Renal cortex interstitium (tissue), 11 donors: Measurements from ENCODE around the gene GPR176. TPM values are rescaled to one million over a fixed set of nuclear protein-coding genes. Genes with fewer than 3 reads are reported as not detected.

Experiments used
- DNase-seq, 11 donors: peaks; one replicate each; pipeline ENCODE4 v3.0.0-alpha.2; 2013; ENCODE audit warnings: low read depth in 9 of 11, low spot score in 4 of 11; ENCODE audit errors: extremely low read depth in 1 of 11
- polyA plus RNA-seq, 3 donors: library from polyadenylated mRNA; unstranded; fragments of 120-200 nt; gene quantifications; one replicate each; pipeline ENCODE4 v1.2.1, GENCODE V29; 2013; ENCODE audit not compliant: insufficient read length in 3 of 3

The GPR176 gene
- polyA plus RNA-seq, 3 donors, result 15.0 to 17.1 (median 15.2) TPM

DNA sequence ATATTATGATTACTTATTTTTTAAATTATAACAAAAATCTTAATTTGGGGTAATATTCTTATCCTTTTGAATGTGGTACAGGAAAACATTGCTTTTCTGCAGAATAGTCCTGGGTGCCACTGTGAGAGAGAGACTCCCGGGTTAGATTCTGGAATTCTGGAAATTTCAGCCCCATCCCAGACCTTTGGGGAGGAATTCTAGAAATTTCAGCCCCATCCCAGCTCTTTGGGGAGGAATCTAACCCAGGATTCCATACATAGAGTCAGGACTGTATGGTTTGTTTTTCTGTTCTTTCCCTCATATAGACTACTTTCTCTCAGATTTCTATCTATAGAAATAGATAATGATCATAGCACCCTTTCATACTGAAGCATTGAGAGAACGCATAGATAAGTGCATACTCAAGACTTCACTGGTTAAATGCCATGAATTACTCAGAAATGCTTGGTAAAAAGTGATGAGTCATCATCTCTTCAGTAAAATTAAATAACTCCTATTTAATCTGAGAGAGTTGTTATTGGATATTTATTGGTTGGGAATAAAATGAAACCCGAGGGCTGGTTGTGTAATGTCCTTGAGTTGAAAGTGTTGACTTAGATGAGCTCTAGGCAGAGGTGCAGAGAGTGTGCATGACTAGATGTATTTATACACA lies 22.2 kb upstream of the GPR176 start:
- no peak for DNase-seq

DNA sequence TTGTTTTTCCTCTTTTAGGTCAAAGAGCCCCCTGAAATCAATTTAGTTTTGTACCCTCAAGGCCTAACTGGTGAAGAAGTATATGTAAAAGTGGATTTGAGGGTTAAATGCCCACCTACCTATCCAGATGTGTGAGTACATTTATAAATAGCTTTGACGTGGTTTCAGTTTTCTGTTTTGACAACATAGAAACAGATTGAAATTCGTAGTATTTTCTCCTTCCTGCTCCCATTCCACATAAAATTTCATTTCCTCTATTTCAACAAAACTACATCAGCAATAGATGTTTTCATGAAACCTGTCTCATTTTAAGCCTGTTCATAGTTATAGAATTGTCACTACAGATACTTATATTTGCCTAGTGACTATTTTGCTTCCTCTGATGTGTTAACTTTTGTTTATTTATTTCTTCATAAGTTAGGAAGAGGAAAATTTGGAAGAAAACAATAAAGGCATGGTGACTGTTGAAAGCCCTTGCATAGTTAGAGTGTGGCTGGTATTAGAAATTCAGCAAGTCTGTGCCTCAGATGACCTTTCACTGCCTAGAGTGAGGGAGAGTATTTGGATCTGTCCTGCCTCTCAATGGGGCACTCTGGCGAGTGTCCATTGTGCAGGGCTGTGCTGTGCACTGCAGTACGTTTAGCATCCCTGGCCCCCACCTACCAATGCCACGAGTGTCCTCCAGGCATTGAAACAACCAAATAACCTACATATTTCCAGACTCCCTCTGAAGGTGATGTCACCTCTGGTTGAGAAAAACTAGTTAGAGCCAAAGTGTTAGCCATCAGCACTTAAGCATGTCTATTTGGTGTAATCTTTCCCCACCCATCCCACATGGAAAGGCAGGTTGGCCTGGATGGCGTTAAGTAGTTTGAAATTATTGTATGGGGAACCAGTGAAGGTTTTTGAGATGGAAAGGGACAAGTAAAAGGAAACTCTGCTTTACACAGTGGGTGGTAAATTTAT lies 19.7 kb upstream of the GPR176 start:
- DNase-seq, result no peak

DNA sequence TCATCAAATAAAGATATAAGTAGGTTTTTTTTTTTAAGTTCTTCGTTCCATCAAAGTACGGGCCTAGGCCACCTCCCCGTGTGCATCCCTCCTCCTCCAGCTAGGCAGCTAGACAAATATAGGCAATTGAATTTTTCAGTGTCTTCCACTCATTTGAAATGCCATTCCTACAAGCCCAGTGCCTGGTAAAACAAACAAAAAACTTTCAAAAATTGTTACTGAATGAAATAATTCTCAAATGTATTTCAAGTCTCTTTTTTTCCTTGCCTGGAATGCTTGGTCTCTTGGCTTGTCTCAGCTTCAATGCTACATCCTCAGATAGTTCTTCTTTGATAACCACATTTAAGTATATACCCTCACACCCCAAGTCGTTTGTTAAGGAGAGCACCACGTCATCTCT lies 17.6 kb upstream of the GPR176 start:
- no peak for DNase-seq

DNA sequence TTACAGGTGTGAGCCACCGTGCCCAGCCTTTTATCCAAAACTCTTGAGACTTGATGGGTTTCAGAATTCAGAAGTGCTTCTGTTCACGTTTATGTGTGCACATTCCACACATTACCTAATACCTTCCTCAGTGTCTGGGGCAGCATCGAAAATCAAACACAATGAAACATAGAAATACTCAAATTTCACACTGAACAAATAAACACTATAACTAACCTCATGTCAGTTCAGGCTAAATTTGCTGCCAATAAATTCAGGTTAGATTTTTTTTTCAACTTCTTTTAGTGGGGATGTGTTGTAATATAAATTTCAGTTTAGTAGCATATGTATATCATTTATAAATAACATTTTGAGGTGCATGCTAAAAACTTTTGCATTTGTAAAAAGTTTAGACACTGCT lies 16.6 kb upstream of the GPR176 start:
- no peak for DNase-seq

DNA sequence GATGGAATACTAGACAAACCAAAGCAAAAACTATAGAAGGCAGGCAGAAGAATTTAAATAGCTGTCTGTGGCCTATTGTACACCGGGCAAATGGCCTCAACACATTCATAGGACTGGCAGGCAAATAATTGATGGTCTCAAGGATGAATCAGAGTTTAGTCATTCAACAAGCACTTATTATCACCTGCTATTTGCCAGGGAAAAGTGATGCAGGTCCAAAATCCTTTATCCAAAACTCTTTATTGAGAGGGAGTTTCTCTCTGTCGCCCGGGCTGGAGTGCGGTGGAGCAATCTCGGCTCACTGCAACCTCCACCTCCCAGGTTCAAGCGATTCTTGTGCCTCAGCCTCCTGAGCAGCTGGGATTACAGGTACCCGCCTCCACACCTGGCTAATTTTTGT lies 16.1 kb upstream of the GPR176 start:
- DNase-seq, result no peak

DNA sequence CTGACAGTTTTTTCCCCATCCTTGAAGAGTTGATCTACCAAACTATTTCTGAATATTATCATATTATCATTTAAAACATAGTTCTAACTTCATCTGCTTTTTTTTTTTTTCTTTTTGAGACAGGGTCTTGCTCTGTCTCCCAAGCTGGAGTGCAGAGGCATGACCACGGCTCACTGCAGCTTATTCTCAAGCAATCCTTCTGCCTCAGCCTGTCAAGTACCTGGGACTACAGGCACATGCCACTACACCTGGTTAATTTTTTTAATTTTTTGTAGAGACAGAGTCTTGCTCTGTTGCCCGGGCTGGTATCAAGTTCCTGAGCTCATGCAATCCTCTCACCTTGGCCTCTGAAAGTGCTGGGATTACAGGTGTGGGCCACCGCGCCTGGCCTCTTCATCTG lies 15.2 kb upstream of the GPR176 start:
- no peak for DNase-seq

DNA sequence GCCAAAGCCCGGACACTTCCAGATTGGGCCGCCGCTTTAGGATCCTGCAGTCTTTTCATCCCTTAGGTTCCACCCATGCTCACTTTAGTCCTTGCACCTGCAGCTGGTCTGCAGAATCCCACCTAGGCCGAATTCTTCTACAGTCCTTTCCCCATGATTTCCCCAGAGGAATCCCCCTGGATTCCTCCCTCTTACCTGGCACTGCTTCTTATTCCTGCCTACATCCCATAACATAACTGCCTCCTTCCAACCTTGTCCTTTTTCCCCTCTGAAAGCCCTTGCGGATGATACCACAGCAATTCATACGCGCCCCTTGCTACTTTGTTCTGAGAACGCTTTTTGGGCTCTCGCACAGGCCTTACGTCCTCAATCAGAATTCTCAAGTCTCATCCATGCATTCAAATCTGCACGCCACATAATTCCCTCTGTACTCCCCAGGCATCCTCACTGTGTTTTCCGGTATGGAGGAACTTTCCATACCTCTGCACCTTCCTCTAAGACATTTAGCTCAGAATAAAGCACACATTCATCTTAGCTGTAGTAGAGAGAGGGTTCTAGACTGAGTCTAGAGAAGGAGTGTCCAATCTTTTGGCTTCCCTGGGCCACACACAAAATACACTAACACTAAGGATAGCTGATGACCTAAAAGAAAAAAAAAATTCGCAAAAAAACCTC lies 14.5 kb upstream of the GPR176 start:
- peak in 1 of 11 donors; percentile 26 for DNase-seq

DNA sequence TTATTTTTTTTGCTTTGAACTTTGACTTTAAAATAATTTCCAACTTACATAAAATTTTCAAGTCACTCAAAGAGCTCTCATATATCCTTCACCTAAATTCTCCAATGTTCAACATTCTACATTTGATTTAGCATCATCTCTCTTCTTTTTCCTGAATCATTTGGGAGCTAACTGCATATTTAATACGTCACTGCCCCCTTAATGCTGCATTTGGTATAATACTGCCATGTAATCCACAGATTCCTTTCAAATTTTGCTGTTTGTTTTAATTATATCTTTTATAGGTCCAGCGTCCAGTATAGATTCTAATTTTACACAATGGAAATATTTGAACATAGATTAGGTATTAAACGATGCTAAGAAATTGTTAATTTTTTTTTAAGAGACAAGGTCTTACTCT lies 11.5 kb upstream of the GPR176 start:
- DNase-seq, result no peak

DNA sequence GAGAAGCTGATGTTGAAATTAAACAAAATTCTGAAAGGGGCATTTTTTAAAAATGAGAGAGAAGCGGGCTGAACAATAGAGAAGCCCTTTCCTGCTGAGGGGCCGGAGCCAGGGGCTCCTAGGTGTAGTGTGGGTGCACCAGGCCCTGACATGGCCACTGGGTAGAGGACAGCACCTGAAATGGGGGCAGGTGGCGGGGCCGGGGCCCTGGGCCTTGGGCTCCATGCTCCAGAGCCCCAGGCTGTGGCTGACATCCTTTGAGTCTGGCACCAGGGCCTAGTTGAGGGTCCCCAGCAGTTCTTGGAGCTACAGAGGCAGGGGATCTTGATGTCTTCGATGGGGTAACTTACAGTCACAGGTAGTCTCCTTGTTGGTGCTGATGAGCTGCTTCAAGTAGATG lies 6.5 kb upstream of the GPR176 start:
- DNase-seq, result no peak

DNA sequence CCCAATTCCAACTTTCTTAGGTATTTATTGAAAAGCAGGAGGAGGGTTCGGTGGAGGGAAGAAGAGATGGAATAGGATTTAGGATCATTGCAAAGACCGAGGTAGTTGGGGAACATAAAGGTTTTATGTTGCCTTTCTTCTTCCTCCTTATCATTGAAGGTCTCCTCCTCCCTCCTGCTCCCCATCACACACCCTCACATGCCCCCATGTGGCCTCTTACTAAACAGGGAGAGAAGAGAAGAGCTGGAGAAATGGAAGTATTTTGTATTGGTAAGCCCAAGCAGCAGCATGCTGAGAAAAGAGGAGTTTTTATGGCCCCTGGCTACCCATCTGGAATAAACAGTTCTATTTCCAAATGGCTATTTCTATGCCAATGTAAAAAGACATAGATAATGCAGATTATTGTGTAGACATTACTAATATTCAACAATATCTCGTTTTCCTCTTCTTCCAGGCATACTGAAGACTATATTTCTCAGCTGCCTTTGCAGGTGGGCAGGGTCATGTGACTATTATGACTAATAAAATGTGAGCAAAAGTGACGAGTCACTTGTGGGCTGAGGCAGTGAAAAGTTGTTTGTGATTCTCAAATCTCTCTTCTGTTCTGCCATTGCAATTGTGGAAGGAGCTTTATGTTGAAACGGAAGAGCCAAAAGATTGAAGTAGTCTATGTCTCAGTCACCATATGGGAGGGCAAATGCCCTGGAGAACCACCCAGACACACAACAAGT lies 5.2 kb upstream of the GPR176 start:
- no peak for DNase-seq

DNA sequence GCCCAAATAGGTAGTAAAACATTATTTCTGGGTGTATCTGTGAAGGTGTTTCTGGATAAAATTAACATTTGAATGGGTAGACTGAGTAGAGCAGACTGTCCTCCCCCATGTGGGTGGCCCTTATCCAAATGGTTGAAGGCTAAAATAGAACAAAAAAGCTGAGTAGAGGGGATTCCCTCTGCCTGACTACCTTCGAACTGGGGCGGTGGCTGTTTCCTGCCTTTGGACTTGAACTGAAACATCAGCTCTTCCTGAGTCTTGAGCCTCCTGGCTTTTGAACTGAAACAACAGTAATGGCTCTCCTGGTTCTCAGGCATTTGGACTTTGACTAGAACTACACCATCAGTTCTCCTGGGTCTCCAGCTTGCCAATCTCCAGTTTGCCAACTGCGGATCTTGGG lies 4.4 kb upstream of the GPR176 start:
- DNase-seq, result no peak

DNA sequence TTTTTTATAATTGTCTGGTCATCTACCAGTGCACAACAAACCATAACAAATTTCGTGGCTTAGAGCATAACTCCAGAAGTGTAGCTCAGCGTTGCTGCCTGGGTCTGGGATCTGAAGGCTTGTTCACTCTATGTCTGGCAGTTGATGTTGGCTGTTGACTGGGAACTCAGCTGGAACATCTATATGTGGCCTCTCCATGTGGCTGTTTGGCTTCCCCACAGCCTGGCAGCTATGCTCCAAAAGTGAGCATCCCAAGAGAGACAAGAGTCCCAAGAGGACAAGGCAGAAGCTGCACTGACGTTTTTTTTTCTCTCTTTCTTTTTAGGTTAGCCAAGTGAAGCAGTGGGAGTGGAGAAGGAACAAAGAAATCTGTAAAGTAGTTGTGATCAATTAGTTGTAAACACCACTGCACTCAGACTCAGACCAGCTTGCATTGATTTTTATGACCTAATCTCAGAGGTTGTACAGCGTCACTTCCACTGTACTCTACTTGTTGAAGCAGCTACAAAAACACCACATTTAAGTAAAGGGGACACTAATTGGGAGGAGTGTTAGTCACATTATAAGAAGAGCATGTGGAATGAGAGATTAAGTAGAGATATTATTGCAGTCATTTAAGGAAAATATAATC lies 2.5 kb upstream of the GPR176 start:
- DNase-seq, result no peak

DNA sequence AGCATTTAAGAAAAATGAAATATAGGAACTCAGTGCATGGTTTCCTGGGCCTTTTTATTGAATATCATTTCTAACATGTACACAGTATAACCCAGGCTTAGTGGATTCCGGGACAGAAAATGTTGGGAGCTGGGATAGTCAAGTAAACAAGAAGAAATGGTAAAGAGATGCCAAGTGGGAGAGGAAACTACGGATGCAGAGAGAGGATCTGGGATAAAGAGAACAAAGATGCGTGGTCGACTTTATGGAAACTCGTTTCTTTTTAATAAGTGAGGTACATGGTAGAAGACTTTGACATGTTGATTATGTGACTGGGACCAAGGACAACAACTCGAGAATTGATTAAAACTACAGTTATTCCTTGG lies 1.2 kb upstream of the GPR176 start:
- DNase-seq, result no peak

DNA sequence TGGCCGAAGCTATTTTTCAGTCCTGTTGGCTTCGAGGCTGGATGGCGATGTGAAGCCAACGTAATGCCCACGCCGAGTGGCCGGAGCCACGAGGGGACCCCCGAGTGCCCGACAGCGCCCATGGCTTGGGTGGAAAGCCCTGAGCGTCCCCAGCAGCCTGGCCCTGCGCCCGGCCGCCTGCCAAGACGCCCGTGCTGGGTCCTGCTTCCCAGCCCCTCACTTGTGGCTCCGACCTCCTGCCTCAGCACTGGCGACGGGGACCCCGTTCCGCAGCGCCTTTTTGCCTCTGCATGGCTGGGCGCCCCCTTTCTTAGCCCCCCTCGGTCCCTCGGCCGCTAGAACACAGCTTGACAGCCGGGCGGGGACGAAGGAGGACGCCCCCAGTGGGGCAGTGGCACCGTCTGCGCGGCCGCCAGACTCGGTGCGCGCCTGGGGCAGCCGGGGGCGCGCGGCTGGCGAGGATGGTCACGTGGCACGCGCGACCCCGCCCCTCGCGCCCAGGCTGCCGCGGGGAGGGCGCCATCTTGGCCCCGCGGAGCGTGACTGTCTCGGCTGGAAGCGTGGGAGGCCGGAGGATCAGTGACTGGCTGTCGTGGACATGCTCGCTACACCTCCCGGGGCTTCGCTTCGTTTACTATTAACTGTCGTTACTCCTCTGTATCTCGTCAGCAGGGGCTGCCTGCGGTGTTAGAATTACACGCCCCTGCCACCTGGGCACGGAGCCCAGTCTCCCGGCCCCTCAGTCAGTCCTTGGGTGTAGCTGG lies 626 bp upstream of the GPR176 start:
- peak in 10 of 11 donors; percentile 59 to 88 (median 84) for DNase-seq

DNA sequence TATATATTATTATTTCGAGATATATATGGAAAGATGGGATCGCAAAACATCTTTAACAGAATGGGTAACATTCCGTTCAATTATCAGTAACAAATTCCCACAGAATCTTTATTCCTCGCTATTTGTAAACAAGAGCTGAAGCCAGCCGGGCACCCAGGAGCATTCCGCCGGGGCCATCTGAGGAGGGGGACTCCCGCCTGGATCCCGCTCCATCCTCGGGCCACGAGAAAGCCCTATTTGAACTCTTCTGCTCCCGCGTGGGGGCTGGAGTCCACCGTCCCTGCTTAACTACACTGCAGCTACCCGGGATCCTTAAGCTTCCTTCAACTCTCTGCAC lies 687 bp downstream of the GPR176 start:
- no peak for DNase-seq

DNA sequence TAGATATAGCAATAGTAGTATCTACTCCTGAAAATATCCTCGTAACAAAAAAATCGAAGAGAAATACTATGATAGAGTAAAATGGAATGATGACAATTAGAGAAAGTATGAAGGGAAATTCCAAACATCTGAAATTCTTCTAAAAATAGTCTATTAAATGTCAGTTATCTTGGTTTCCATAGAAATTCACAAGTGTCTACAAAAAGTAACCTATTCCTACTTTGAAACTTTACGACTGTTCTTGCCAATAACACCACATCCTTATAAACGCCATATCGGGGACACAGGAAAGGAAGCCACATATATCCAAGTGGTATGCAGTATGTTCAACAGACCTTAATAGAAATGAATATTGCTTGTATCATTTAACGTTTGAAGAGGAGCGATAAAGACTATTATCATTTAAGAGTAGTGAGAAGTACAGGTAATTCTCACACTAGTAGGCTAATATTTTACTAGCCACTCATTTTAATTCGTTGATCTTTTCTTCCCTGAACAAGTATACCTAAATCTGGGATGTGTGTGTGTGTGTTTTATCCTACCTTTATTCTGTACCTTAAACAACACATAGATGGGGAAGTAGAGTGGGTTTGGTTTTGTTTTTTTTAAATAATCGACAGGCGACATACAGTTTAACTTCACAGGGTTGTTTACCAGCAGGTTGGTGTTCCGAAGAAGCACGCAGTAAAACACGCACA lies 1.2 kb downstream of the GPR176 start:
- DNase-seq, result no peak

DNA sequence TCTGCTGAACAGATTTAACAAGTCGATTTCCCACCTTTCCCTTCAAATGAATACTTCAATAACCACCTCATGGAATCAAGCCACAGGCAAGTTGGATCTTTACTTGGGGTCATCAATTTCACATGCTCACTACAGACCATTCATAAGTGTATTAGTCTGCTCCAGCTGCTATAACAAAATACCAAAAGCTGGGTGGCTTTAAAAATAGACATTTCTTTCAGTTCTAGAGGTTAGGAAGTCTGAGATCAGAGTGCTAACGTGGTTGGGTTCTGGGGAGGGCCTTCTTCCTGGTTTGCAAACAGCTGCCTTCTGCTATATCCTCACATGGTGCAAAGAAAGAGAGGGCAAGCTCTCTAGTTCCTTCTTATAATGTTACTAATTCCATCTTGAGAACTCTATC lies 5.1 kb downstream of the GPR176 start:
- no peak for DNase-seq

DNA sequence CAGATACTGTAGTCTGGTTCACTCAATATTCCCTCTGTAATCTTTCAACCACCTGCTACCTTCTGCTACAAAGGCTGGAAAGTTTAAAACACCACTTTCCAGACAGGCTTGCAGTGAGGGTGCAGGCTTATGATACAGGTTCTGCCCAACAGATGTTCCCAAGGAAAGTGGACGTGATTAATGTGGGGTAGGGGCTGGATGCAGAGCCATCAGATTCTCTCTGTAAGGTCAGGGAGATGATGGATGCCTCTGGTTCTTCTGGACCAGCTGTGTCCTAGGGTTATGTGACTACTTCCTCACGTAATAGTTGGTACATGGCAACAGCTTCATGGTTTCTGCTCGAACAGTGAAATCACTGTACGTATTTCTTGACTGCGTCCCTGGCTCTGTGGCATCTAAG lies 11.1 kb downstream of the GPR176 start:
- DNase-seq, result no peak
